Omental fat pad (tissue), 4 donors: ENCODE measurements around the gene SWSAP1. TPM values are rescaled to one million over a fixed set of nuclear protein-coding genes. Genes with fewer than 3 reads are reported as not detected.
"Not testable (repeated sequence)": the region's sequence is repeated elsewhere in the genome, so short reads cannot be mapped to it uniquely, and the experiment has no call there.

Experiments
- ATAC-seq: fragments of 150-250 bp; one replicate; pipeline ENCODE4 v1.9.1; 2016; ENCODE audit warnings: mild to moderate bottlenecking, moderate library complexity; ENCODE audit not compliant: low FRiP score
- DNase-seq: peaks from one replicate; pipeline ENCODE4 v3.0.0-alpha.2; 2019; ENCODE audit warnings: low spot score
- CTCF ChIP-seq, 3 donors: fragments of 450-650 bp; IDR thresholded peaks; one replicate each; pipeline ENCODE4 v1.5.1; 2016 to 2017; ENCODE audit warnings: antibody characterized with exemption in 3 of 3, mild to moderate bottlenecking in 3 of 3, moderate library complexity in 2 of 3
- total RNA-seq, 4 donors: library from RNA; depleted of rRNA; stranded (reverse); fragments of >200 nt; gene quantifications; one replicate each; pipeline ENCODE4 v1.1.0, GENCODE V29; 2016

SWSAP1 gene
- total RNA-seq, 4 donors from 2014 or later = 0.48 to 3.8 (median 1.6) TPM

DNA sequence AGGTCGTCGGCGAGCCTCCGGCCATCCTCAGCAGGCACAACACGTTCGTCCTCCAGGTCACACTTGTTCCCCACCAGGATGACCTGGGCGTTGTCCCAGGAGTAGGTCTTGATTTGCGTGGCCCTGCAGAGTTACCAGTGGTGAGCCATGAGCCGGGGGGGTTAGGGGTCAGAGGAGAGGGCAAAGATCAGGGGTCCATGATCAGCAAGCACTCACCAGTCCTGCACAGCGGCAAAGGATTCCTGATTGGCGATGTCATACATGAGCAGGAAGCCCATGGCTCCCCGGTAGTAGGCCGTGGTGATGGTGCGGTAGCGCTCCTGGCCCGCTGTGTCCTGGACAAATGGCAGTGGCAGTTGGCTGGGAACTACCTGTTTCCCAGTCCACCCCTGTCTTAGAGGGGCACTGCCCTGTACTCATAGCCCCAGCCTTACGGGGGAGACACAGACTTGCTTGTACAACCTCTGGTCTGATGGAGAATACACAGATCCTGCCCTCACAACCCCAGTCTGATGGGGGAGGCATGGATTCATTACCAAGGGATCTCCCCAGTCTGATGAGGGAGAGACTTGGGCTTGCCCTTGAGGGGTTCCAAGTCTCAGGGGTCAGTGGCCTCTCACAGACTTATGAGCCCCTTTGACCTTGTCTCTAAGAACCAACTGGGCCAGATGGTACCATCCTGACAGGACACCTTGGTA is 38.9 kb upstream of the SWSAP1 start:
- DNase-seq = no peak
- TF ChIP-seq CTCF (IDR thresholded peaks at IDR 0.05) = no peak
- no peak for ATAC-seq

DNA sequence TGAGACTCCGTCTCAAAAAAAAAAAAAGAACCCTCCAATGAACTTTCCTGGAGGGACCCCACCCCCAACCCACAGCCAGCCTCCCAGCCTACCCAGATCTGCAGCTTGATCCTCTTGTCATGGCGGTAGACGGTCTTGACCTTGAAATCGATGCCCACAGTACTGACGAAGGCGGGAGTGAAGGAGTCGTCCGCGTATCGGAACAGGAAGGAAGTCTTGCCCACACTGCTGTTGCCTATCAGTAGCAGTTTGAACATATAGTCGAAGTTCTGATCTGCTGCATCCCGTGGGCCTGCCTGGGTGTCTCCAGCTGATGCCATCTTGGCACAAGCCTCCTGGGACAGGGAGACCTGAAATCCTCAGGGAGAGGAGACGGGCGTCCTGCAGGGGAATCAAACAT is 37.4 kb upstream of the SWSAP1 start:
- ATAC-seq (no peak), DNase-seq (no peak)
- TF ChIP-seq CTCF (IDR thresholded peaks at IDR 0.05) = no peak

- TF ChIP-seq CTCF (IDR thresholded peaks at IDR 0.05) = no peak
- ATAC-seq (no peak), DNase-seq (no peak)
These were observed 36.3 kb upstream of the SWSAP1 start for GRCh38 chr19:11338121-11338520.

GRCh38 chr19:11338569-11339253 is 35.8 kb upstream of the SWSAP1 start:
- peak; percentile 11 for ATAC-seq
- TF ChIP-seq CTCF (IDR thresholded peaks at IDR 0.05) = no peak
- no peak for DNase-seq

- no peak for TF ChIP-seq CTCF (IDR thresholded peaks at IDR 0.05)
- ATAC-seq (peak; percentile 92), DNase-seq (peak; percentile 67)
These were observed 35.0 kb upstream of the SWSAP1 start, which contains the start of gene RAB3D for GRCh38 chr19:11339254-11340098. TSS of gene RAB3D (minus strand) at chr19:11339657. CDS start at chr19:11337399, 2,258 bp downstream.

DNA sequence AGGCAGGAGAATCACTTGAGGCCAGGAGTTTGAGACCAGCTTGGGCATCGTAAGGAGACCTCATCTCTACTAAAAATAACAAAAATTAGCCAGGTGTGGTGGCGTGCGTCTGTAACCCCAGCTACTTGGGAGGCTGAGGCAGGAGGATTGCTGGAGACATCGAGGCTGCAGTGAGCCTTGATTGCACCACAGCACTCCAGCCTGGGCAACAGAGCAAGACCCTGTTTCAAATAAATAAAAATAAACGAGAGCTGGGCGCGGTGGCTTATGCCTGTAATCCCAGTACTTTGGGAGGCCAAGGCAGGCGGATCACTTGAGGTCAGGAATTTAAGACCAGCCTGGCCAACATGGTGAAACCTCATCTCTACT is 34.4 kb upstream of the SWSAP1 start:
- not testable (repeated sequence) for DNase-seq, ATAC-seq

DNA sequence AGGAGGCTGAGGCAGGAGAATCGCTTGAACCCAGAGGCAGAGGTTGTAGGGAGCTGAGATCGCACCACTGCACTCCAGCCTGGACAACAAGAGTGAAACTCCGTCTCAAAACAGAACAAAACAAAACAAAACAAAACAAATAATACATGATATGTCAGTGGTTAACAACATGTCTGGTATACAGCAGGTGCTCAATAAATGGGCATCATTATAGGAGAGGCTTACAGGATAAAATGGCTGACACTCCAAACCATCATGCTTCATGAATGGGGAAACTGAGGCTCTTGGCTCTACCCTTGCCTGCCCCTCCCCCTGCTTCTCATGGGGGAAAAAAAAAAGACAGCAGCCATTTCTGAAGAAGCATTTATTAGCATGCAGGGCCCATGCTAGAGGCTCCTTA is 32.0 kb upstream of the SWSAP1 start:
- DNase-seq (no peak), ATAC-seq (no peak)
- TF ChIP-seq CTCF (IDR thresholded peaks at IDR 0.05) = no peak
